GM19099 (cell line): ENCODE data around the gene ZNF177.

ENCODE experiments used
- POLR2A ChIP-seq: IDR thresholded peaks from 3 replicates; pipeline ENCODE4 v1.6.1; 2011; ENCODE audit warnings: low read depth; ENCODE audit not compliant: insufficient read length; ENCODE audit errors: extremely low read depth

ZNF177 gene

GRCh38 chr19:9381361-9381785 is 18.6 kb downstream of the ZNF177 start:
- no peak for TF ChIP-seq POLR2A

- no peak for TF ChIP-seq POLR2A
These were observed 44.1 kb downstream of the ZNF177 start for GRCh38 chr19:9406798-9407352.

GRCh38 chr19:9407827-9408226 is 45.0 kb downstream of the ZNF177 start:
- TF ChIP-seq POLR2A = no peak

- no peak for TF ChIP-seq POLR2A
These were observed 50.6 kb downstream of the ZNF177 start for GRCh38 chr19:9413240-9413954.

- no peak for TF ChIP-seq POLR2A
These were observed 65.1 kb downstream of the ZNF177 start for GRCh38 chr19:9427941-9428340.

GRCh38 chr19:9430444-9430843 is 67.6 kb downstream of the ZNF177 start:
- no peak for TF ChIP-seq POLR2A

- TF ChIP-seq POLR2A = no peak
These were observed 68.7 kb downstream of the ZNF177 start for GRCh38 chr19:9431475-9431874.
